Body of pancreas (tissue), 4 donors: ENCODE results near the gene DAZAP1. TPM values are rescaled to one million over a fixed set of nuclear protein-coding genes. Genes with fewer than 3 reads are reported as not detected.

Source experiments
- ATAC-seq: fragments of 150-250 bp; one replicate; pipeline ENCODE4 v1.9.1; 2016
- DNase-seq, 4 donors: peaks; one replicate each; pipeline ENCODE4 v3.0.0-alpha.2; 2019
- H3K27ac ChIP-seq, 4 donors: fragments of 200-600 bp; sonication (generic); 1 replicate in 3 of 4; 2 replicates in 1 of 4; pipeline versions ENCODE4 v1.5.1 to v1.6.1; 2016 to 2019; ENCODE audit warnings: mild to moderate bottlenecking in 1 of 4, mixed read lengths in 1 of 4, moderate library complexity in 1 of 4
- H3K27me3 ChIP-seq, 2 donors: fragments of 200-600 bp; sonication (generic); one replicate each; pipeline ENCODE4 v1.6.0; 2016; ENCODE audit warnings: mild to moderate bottlenecking in 1 of 2
- H3K36me3 ChIP-seq, 2 donors: fragments of 200-600 bp; sonication (generic); replicated peaks in 1 of 2; 2 replicates each; pipeline ENCODE4 v1.5.1; 2016; ENCODE audit warnings: low read depth in 2 of 2; ENCODE audit not compliant: insufficient read depth in 1 of 2
- H3K4me1 ChIP-seq: fragments of 200-600 bp; sonication (generic); one replicate; pipeline ENCODE4 v1.6.0; 2016
- H3K4me3 ChIP-seq, 2 donors: fragments of 200-600 bp; sonication (generic); 1 replicate in 1 of 2; 2 replicates in 1 of 2; pipeline ENCODE4 v1.5.1; 2016 to 2019
- H3K9me3 ChIP-seq, 3 donors: fragments of 200-600 bp; sonication (generic); 1 replicate in 2 of 3; 2 replicates in 1 of 3; pipeline ENCODE4 v1.5.1; 2016
- CTCF ChIP-seq, 7 experiments: fragments of 450-650 bp in 4 of 7; fragments of 200-600 bp in 3 of 7; sonication (generic) in 3 of 7; IDR thresholded peaks; one replicate each; pipeline ENCODE4 v1.5.1; 2016 to 2019; ENCODE audit warnings: antibody characterized with exemption in 7 of 7
- POLR2A ChIP-seq, 3 donors: fragments of 450-650 bp; IDR thresholded peaks; one replicate each; pipeline ENCODE4 v1.6.1; 2016; ENCODE audit warnings: antibody characterized with exemption in 3 of 3, mild to moderate bottlenecking in 2 of 3
- WGBS, 2 donors: methylation state at CpG; one replicate each; pipeline ENCODE4 v1.1.5; 2017; 5-methylcytosine and 5-hydroxymethylcytosine counted together
- intact Hi-C: fragments of 100-400 bp; cut with DNase I; formaldehyde crosslinking; loops from one replicate; pipeline ENCODE4 v1.15.1; 2023
- total RNA-seq, 2 donors: library from RNA; depleted of rRNA; stranded (reverse); fragments of >200 nt; gene quantifications; one replicate each; pipeline ENCODE4 v1.1.0, GENCODE V29; 2016

The DAZAP1 gene
- total RNA-seq, 2 donors from 2014 or later: 25.4 to 63.3 TPM

- ATAC-seq: no peak
- Histone ChIP-seq H3K4me1 (peaks cover 37% of the 10 kb centered on the region), H3K9me3 (no peaks in the 10 kb centered on the region), H3K4me3 (no peak overlapping the region), H3K27ac (no peak overlapping the region), H3K27me3 (no peaks in the 10 kb centered on the region), H3K36me3 (peaks cover 15 to 36% of the 10 kb centered on the region in 2 donors)
- WGBS, 2 donors: 92 to 95% methylated on average over 15 of the region's 15 CpGs
- DNase-seq: no peak
- intact Hi-C loops: no loop called here
- TF ChIP-seq CTCF (IDR thresholded peaks at IDR 0.05) (no peak), POLR2A (IDR thresholded peaks at IDR 0.05) (no peak)
These were observed 13.2 kb downstream of the DAZAP1 start for GRCh38 chr19:1420590-1420989.

- Histone ChIP-seq H3K36me3 (peaks cover 15 to 38% of the 10 kb centered on the region in 2 donors), H3K4me3 (no peak overlapping the region), H3K9me3 (no peaks in the 10 kb centered on the region), H3K27me3 (no peaks in the 10 kb centered on the region), H3K27ac (no peak overlapping the region), H3K4me1 (peaks cover 29% of the 10 kb centered on the region)
- no peak for TF ChIP-seq POLR2A (IDR thresholded peaks at IDR 0.05)
- TF ChIP-seq CTCF (IDR thresholded peaks at IDR 0.05): no peak
- ATAC-seq (no peak), DNase-seq (no peak)
- WGBS, 2 donors: 92% methylated on average over 9 to 37 of the region's 37 CpGs
- intact Hi-C loops: no loop called here
These were observed 14.0 kb downstream of the DAZAP1 start for GRCh38 chr19:1421218-1421957.

GRCh38 chr19:1421958-1422305 lies 14.5 kb downstream of the DAZAP1 start:
- TF ChIP-seq CTCF (IDR thresholded peaks at IDR 0.05) (no peak), POLR2A (IDR thresholded peaks at IDR 0.05) (no peak)
- intact Hi-C loops: no loop called here
- 86 to 100% methylated on average over 1 to 22 of the region's 22 CpGs for WGBS, 2 donors
- ATAC-seq (no peak), DNase-seq (no peak)
- H3K36me3 ChIP-seq: peaks cover 15 to 39% of the 10 kb centered on the region in 2 donors
- no peaks in the 10 kb centered on the region for H3K9me3 ChIP-seq
- H3K27ac ChIP-seq: no peak overlapping the region
- no peak overlapping the region for H3K4me3 ChIP-seq
- H3K4me1 ChIP-seq: peaks cover 23% of the 10 kb centered on the region
- H3K27me3 ChIP-seq: no peaks in the 10 kb centered on the region

GRCh38 chr19:1422360-1422759 lies 15.0 kb downstream of the DAZAP1 start:
- intact Hi-C loops: no loop called here
- H3K9me3 ChIP-seq: no peaks in the 10 kb centered on the region
- H3K27me3 ChIP-seq: no peaks in the 10 kb centered on the region
- ATAC-seq (no peak), DNase-seq (no peak)
- H3K36me3 ChIP-seq: peaks cover 15 to 39% of the 10 kb centered on the region in 2 donors
- peaks cover 19% of the 10 kb centered on the region for H3K4me1 ChIP-seq
- no peak overlapping the region for H3K4me3 ChIP-seq
- no peak overlapping the region for H3K27ac ChIP-seq
- TF ChIP-seq POLR2A (IDR thresholded peaks at IDR 0.05): no peak
- no peak for TF ChIP-seq CTCF (IDR thresholded peaks at IDR 0.05)
- WGBS, 2 donors: 79 to 87% methylated on average over 12 to 16 of the region's 16 CpGs

GRCh38 chr19:1422943-1423342 lies 15.6 kb downstream of the DAZAP1 start:
- Histone ChIP-seq H3K4me3 (no peak overlapping the region), H3K36me3 (peaks cover 15 to 39% of the 10 kb centered on the region in 2 donors), H3K27ac (no peak overlapping the region), H3K4me1 (peaks cover 13% of the 10 kb centered on the region), H3K27me3 (no peaks in the 10 kb centered on the region), H3K9me3 (no peaks in the 10 kb centered on the region)
- 88 to 94% methylated on average over 24 of the region's 24 CpGs for WGBS, 2 donors
- DNase-seq (no peak), ATAC-seq (no peak)
- intact Hi-C loops: no loop called here
- no peak for TF ChIP-seq CTCF (IDR thresholded peaks at IDR 0.05)
- no peak for TF ChIP-seq POLR2A (IDR thresholded peaks at IDR 0.05)
